ENCODE results near the gene PIEZO2. TPM values are rescaled to one million over a fixed set of nuclear protein-coding genes. Genes with fewer than 3 reads are reported as not detected.

Gene PIEZO2
- total RNA-seq, 1 experiment from 2014 or later = 10.7 TPM

- CTCF ChIA-PET = no interaction called here
- POLR2A ChIA-PET = no interaction called here
- TF ChIP-seq, protein P1, sequence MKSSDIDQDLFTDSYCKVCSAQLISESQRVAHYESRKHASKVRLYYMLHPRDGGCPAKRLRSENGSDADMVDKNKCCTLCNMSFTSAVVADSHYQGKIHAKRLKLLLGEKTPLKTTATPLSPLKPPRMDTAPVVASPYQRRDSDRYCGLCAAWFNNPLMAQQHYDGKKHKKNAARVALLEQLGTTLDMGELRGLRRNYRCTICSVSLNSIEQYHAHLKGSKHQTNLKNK (CRISPR knock-in tag; IDR thresholded peaks at IDR 0.05) = no peak
- ATAC-seq (no peak), DNase-seq (ENCODE audit: low spot score) (no peak)
- Mint-ChIP-seq H3K27me3 (ENCODE audit: low read depth) (no peaks in the 10 kb centered on the region), H3K9me3 (no peaks in the 10 kb centered on the region), H3K36me3 (no peaks in the 10 kb centered on the region), H3K27ac (no peak overlapping the region), H3K4me1 (no peaks in the 10 kb centered on the region), H3K4me3 (no peak overlapping the region)
Measured at GRCh38 chr18:10901329-10901728, 248.0 kb downstream of the PIEZO2 start.

DNA sequence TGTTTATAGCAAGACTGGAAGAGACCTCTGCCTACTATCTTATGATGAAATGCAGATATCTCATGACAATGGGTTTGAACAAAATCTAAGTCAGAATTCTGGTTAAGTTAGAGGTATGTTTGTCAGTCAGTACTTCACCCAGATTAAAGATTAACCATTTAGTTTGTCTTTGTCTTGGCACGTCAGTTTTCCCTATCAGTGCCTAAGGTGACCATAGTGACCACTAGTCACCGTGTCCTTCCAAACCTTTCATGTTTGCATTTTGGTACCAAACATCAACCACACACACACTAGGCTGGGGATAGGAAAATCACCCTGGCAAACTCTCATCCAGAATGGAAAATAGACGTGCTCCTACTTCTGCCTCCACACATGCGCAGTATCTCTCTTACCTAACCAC, 248.9 kb downstream of the PIEZO2 start:
- Mint-ChIP-seq H3K27me3 (ENCODE audit: low read depth) (no peaks in the 10 kb centered on the region), H3K27ac (no peak overlapping the region), H3K4me1 (no peaks in the 10 kb centered on the region), H3K36me3 (no peaks in the 10 kb centered on the region), H3K4me3 (no peak overlapping the region), H3K9me3 (no peaks in the 10 kb centered on the region)
- ChIA-PET POLR2A (no interaction called here), CTCF (no interaction called here)
- TF ChIP-seq ETV6 (CRISPR knock-in tag; IDR thresholded peaks at IDR 0.05) = no peak
- TF ChIP-seq AFF4 (CRISPR knock-in tag; IDR thresholded peaks at IDR 0.05; ENCODE audit: borderline replicate concordance) = no peak
- TF ChIP-seq RELA (CRISPR knock-in tag; IDR thresholded peaks at IDR 0.05; ENCODE audit: borderline replicate concordance) = no peak
- TF ChIP-seq ATF6 (CRISPR knock-in tag; IDR thresholded peaks at IDR 0.05) = no peak
- no peak for TF ChIP-seq JAZF1 (CRISPR knock-in tag; IDR thresholded peaks at IDR 0.05)
- TF ChIP-seq CREB1 (CRISPR knock-in tag; IDR thresholded peaks at IDR 0.05) = no peak
- TF ChIP-seq E2F4 (CRISPR knock-in tag; IDR thresholded peaks at IDR 0.05; ENCODE audit: borderline replicate concordance, low read depth) = no peak
- no peak for TF ChIP-seq ZNF423 (CRISPR knock-in tag; IDR thresholded peaks at IDR 0.05)
- TF ChIP-seq, protein P2, sequence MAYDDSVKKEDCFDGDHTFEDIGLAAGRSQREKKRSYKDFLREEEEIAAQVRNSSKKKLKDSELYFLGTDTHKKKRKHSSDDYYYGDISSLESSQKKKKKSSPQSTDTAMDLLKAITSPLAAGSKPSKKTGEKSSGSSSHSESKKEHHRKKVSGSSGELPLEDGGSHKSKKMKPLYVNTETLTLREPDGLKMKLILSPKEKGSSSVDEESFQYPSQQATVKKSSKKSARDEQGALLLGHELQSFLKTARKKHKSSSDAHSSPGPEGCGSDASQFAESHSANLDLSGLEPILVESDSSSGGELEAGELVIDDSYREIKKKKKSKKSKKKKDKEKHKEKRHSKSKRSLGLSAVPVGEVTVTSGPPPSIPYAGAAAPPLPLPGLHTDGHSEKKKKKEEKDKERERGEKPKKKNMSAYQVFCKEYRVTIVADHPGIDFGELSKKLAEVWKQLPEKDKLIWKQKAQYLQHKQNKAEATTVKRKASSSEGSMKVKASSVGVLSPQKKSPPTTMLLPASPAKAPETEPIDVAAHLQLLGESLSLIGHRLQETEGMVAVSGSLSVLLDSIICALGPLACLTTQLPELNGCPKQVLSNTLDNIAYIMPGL (CRISPR knock-in tag; IDR thresholded peaks at IDR 0.05) = no peak
- TF ChIP-seq ZNF121 (CRISPR knock-in tag; IDR thresholded peaks at IDR 0.05) = no peak
- TF ChIP-seq TP53 (CRISPR knock-in tag; IDR thresholded peaks at IDR 0.05) = no peak
- DNase-seq (ENCODE audit: low spot score) (no peak), ATAC-seq (no peak)

DNA sequence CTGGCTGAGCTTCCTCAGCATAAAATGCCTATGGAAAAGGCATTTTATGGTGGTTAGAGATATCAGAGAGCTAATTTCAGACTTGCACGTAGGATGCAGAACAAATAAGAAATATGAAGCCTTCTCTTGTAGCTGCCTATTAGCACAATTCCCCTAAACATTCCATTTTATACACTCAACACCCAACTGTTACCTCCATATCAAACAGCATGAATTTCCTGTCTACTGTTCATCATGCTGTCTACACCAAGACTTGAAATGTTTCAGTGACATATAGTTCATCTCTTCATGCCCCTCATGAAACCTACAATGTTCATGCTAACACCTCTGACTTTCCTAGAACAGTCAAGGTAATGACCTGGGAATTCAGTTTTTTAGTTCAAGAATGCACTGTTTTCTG, 249.9 kb downstream of the PIEZO2 start:
- CTCF ChIA-PET = no interaction called here
- no peak overlapping the region for H3K27ac Mint-ChIP-seq
- ATAC-seq (no peak), DNase-seq (ENCODE audit: low spot score) (no peak)
- no peaks in the 10 kb centered on the region for H3K9me3 Mint-ChIP-seq
- H3K4me3 Mint-ChIP-seq = no peak overlapping the region
- H3K36me3 Mint-ChIP-seq = no peaks in the 10 kb centered on the region
- H3K4me1 Mint-ChIP-seq = no peaks in the 10 kb centered on the region
- H3K27me3 Mint-ChIP-seq (ENCODE audit: low read depth) = no peaks in the 10 kb centered on the region
- POLR2A ChIA-PET = no interaction called here
- TF ChIP-seq AFF4 (CRISPR knock-in tag; IDR thresholded peaks at IDR 0.05; ENCODE audit: borderline replicate concordance) (no peak), NFE2L1 (CRISPR knock-in tag; IDR thresholded peaks at IDR 0.05) (no peak), ATF2 (CRISPR knock-in tag; IDR thresholded peaks at IDR 0.05; ENCODE audit: borderline replicate concordance, low read depth) (no peak), ZNF416 (CRISPR knock-in tag; IDR thresholded peaks at IDR 0.05) (no peak), NFATC4 (CRISPR knock-in tag; IDR thresholded peaks at IDR 0.05) (no peak)
- TF ChIP-seq, protein P3, sequence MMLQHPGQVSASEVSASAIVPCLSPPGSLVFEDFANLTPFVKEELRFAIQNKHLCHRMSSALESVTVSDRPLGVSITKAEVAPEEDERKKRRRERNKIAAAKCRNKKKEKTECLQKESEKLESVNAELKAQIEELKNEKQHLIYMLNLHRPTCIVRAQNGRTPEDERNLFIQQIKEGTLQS (CRISPR knock-in tag; conservative IDR thresholded peaks at IDR 0.05) = no peak
